ENCODE results near the gene PHC3.

PHC3 gene

GRCh38 chr3:170171563-170171962 is 10.0 kb downstream of the PHC3 start:
- DNase-seq: no peak
- Histone ChIP-seq H4K8ac (ENCODE audit: low read length) (no peak overlapping the region), H3K14ac (ENCODE audit: low read length in 2 of 2) (no peak overlapping the region), H2BK5ac (ENCODE audit: low read depth, low read length, poor library complexity, severe bottlenecking) (no peak overlapping the region), H3K27ac (ENCODE audit: low read length, poor library complexity, severe bottlenecking) (no peak overlapping the region), H3K9me3 (ENCODE audit: control insufficient read depth, low read length) (no peaks in the 10 kb centered on the region), H3K4ac (ENCODE audit: low read depth in 1 of 2, low read length in 2 of 2) (no peak overlapping the region), H3K23ac (ENCODE audit: low read length in 2 of 2) (no peak overlapping the region), H3K4me2 (ENCODE audit: low read length, poor library complexity, severe bottlenecking) (no peak overlapping the region), H3K36me3 (ENCODE audit: control insufficient read depth in 1 of 2, insufficient read depth in 2 of 2, low read depth in 1 of 2, low read length in 2 of 2) (peaks cover 20 to 93% of the 10 kb centered on the region in 2 experiments), H4K91ac (ENCODE audit: low read length) (no peak overlapping the region), H2BK15ac (ENCODE audit: low read depth, poor library complexity, severe bottlenecking) (no peak overlapping the region), H3K4me1 (ENCODE audit: control insufficient read depth, insufficient read depth, low read depth, low read length) (peaks cover 2% of the 10 kb centered on the region), H3K4me3 (ENCODE audit: insufficient read depth in 1 of 2, low read depth in 1 of 2, low read length in 2 of 2) (no peak overlapping the region), H3K79me1 (replicated peaks; ENCODE audit: low read length, poor library complexity, severe bottlenecking) (peaks cover 9% of the 10 kb centered on the region), H2AK5ac (ENCODE audit: low read length, severe bottlenecking) (no peak overlapping the region), H2BK12ac (ENCODE audit: low read length in 2 of 2) (no peak overlapping the region), H2AFZ (ENCODE audit: low read depth, low read length) (no peak overlapping the region), H2BK120ac (ENCODE audit: low read depth, low read length) (no peak overlapping the region), H3K9ac (ENCODE audit: low read length) (peak overlapping the region; percentile 32), H3K18ac (ENCODE audit: low read depth in 1 of 2, low read length in 2 of 2) (no peak overlapping the region), H3K27me3 (ENCODE audit: control insufficient read depth in 1 of 2, insufficient read depth in 1 of 2, low read length in 2 of 2) (no peaks in the 10 kb centered on the region)
- no CpG with 5 or more reads among the region's 1 CpG for whole genome bisulfite sequencing

GRCh38 chr3:170164717-170165116 is 16.8 kb downstream of the PHC3 start:
- Histone ChIP-seq H3K9me3 (ENCODE audit: control insufficient read depth, low read length) (peaks cover 3% of the 10 kb centered on the region), H3K4me3 (ENCODE audit: insufficient read depth in 1 of 2, low read depth in 1 of 2, low read length in 2 of 2) (no peak overlapping the region), H3K23ac (ENCODE audit: low read length in 2 of 2) (no peak overlapping the region), H3K4ac (ENCODE audit: low read depth in 1 of 2, low read length in 2 of 2) (no peak overlapping the region), H2BK5ac (ENCODE audit: low read depth, low read length, poor library complexity, severe bottlenecking) (no peak overlapping the region), H4K8ac (ENCODE audit: low read length) (no peak overlapping the region), H3K18ac (ENCODE audit: low read depth in 1 of 2, low read length in 2 of 2) (no peak overlapping the region), H4K91ac (ENCODE audit: low read length) (no peak overlapping the region), H3K27me3 (ENCODE audit: control insufficient read depth in 1 of 2, insufficient read depth in 1 of 2, low read length in 2 of 2) (no peaks in the 10 kb centered on the region), H3K27ac (ENCODE audit: low read length, poor library complexity, severe bottlenecking) (no peak overlapping the region), H2BK15ac (ENCODE audit: low read depth, poor library complexity, severe bottlenecking) (no peak overlapping the region), H3K36me3 (ENCODE audit: control insufficient read depth in 1 of 2, insufficient read depth in 2 of 2, low read depth in 1 of 2, low read length in 2 of 2) (peaks cover 26 to 84% of the 10 kb centered on the region in 2 experiments), H3K9ac (ENCODE audit: low read length) (no peak overlapping the region), H3K14ac (ENCODE audit: low read length in 2 of 2) (no peak overlapping the region), H3K4me1 (ENCODE audit: control insufficient read depth, insufficient read depth, low read depth, low read length) (peaks cover 2% of the 10 kb centered on the region), H2BK120ac (ENCODE audit: low read depth, low read length) (no peak overlapping the region), H2AK5ac (ENCODE audit: low read length, severe bottlenecking) (no peak overlapping the region), H2BK12ac (ENCODE audit: low read length in 2 of 2) (no peak overlapping the region), H3K79me1 (replicated peaks; ENCODE audit: low read length, poor library complexity, severe bottlenecking) (peaks cover 12% of the 10 kb centered on the region), H2AFZ (ENCODE audit: low read depth, low read length) (no peak overlapping the region), H3K4me2 (ENCODE audit: low read length, poor library complexity, severe bottlenecking) (no peak overlapping the region)
- no peak for DNase-seq
- 98% methylated on average over 2 of the region's 2 CpGs for WGBS

GRCh38 chr3:170163956-170164645 is 17.4 kb downstream of the PHC3 start:
- H2AK5ac ChIP-seq (ENCODE audit: low read length, severe bottlenecking): no peak overlapping the region
- 100% methylated on average over 2 of the region's 4 CpGs for WGBS
- no peak overlapping the region for H3K4me2 ChIP-seq (ENCODE audit: low read length, poor library complexity, severe bottlenecking)
- no peak overlapping the region for H2BK15ac ChIP-seq (ENCODE audit: low read depth, poor library complexity, severe bottlenecking)
- no peak overlapping the region for H4K91ac ChIP-seq (ENCODE audit: low read length)
- no peak overlapping the region for H2BK120ac ChIP-seq (ENCODE audit: low read depth, low read length)
- H3K9ac ChIP-seq (ENCODE audit: low read length): no peak overlapping the region
- peaks cover 12% of the 10 kb centered on the region for H3K79me1 ChIP-seq (replicated peaks; ENCODE audit: low read length, poor library complexity, severe bottlenecking)
- DNase-seq: no peak
- H4K8ac ChIP-seq (ENCODE audit: low read length): no peak overlapping the region
- no peak overlapping the region for H3K18ac ChIP-seq (ENCODE audit: low read depth in 1 of 2, low read length in 2 of 2)
- no peak overlapping the region for H3K27ac ChIP-seq (ENCODE audit: low read length, poor library complexity, severe bottlenecking)
- H3K36me3 ChIP-seq (ENCODE audit: control insufficient read depth in 1 of 2, insufficient read depth in 2 of 2, low read depth in 1 of 2, low read length in 2 of 2): peaks cover 26 to 82% of the 10 kb centered on the region in 2 experiments
- no peaks in the 10 kb centered on the region for H3K27me3 ChIP-seq (ENCODE audit: control insufficient read depth in 1 of 2, insufficient read depth in 1 of 2, low read length in 2 of 2)
- peaks cover 3% of the 10 kb centered on the region for H3K9me3 ChIP-seq (ENCODE audit: control insufficient read depth, low read length)
- H3K14ac ChIP-seq (ENCODE audit: low read length in 2 of 2): no peak overlapping the region
- H2BK5ac ChIP-seq (ENCODE audit: low read depth, low read length, poor library complexity, severe bottlenecking): no peak overlapping the region
- H3K4ac ChIP-seq (ENCODE audit: low read depth in 1 of 2, low read length in 2 of 2): no peak overlapping the region
- H3K4me1 ChIP-seq (ENCODE audit: control insufficient read depth, insufficient read depth, low read depth, low read length): peaks cover 2% of the 10 kb centered on the region
- no peak overlapping the region for H3K23ac ChIP-seq (ENCODE audit: low read length in 2 of 2)
- H2BK12ac ChIP-seq (ENCODE audit: low read length in 2 of 2): no peak overlapping the region
- no peak overlapping the region for H3K4me3 ChIP-seq (ENCODE audit: insufficient read depth in 1 of 2, low read depth in 1 of 2, low read length in 2 of 2)
- H2AFZ ChIP-seq (ENCODE audit: low read depth, low read length): no peak overlapping the region

GRCh38 chr3:170162630-170163029 is 18.9 kb downstream of the PHC3 start:
- Histone ChIP-seq H3K18ac (ENCODE audit: low read depth in 1 of 2, low read length in 2 of 2) (no peak overlapping the region), H3K36me3 (ENCODE audit: control insufficient read depth in 1 of 2, insufficient read depth in 2 of 2, low read depth in 1 of 2, low read length in 2 of 2) (peaks cover 28 to 75% of the 10 kb centered on the region in 2 experiments), H3K4ac (ENCODE audit: low read depth in 1 of 2, low read length in 2 of 2) (no peak overlapping the region), H2BK5ac (ENCODE audit: low read depth, low read length, poor library complexity, severe bottlenecking) (no peak overlapping the region), H2BK15ac (ENCODE audit: low read depth, poor library complexity, severe bottlenecking) (no peak overlapping the region), H2BK120ac (ENCODE audit: low read depth, low read length) (no peak overlapping the region), H3K9ac (ENCODE audit: low read length) (no peak overlapping the region), H2AFZ (ENCODE audit: low read depth, low read length) (no peak overlapping the region), H3K23ac (ENCODE audit: low read length in 2 of 2) (no peak overlapping the region), H4K91ac (ENCODE audit: low read length) (no peak overlapping the region), H3K4me1 (ENCODE audit: control insufficient read depth, insufficient read depth, low read depth, low read length) (peaks cover 2% of the 10 kb centered on the region), H3K4me3 (ENCODE audit: insufficient read depth in 1 of 2, low read depth in 1 of 2, low read length in 2 of 2) (no peak overlapping the region), H3K4me2 (ENCODE audit: low read length, poor library complexity, severe bottlenecking) (no peak overlapping the region), H3K27ac (ENCODE audit: low read length, poor library complexity, severe bottlenecking) (no peak overlapping the region), H3K14ac (ENCODE audit: low read length in 2 of 2) (no peak overlapping the region), H3K27me3 (ENCODE audit: control insufficient read depth in 1 of 2, insufficient read depth in 1 of 2, low read length in 2 of 2) (no peaks in the 10 kb centered on the region), H3K79me1 (replicated peaks; ENCODE audit: low read length, poor library complexity, severe bottlenecking) (peaks cover 15% of the 10 kb centered on the region), H2AK5ac (ENCODE audit: low read length, severe bottlenecking) (no peak overlapping the region), H3K9me3 (ENCODE audit: control insufficient read depth, low read length) (peaks cover 3% of the 10 kb centered on the region), H2BK12ac (ENCODE audit: low read length in 2 of 2) (no peak overlapping the region), H4K8ac (ENCODE audit: low read length) (no peak overlapping the region)
- DNase-seq: no peak
